ENCODE results near the gene IGF2.

DNA sequence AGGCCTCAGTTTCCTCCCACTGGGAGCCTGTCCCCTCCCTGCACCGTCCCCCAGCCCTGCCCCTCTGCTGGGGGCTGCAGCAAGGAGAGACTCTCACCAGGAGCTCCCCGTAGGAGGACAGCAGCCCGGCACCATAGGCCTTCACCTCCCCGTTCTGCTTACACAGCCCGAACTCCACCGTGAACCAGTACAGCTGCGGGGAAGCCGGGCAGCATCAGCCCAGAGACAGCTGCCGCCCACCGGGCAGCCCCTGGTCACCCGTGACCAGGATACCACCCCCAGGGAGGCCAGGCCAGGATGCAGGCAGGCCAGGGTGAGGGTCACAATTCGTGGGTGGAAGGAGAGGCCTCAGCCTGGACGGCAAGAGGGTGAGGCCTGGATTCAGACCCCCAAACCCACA lies 26.4 kb upstream of the IGF2 start:
- TF ChIP-seq, protein P1, sequence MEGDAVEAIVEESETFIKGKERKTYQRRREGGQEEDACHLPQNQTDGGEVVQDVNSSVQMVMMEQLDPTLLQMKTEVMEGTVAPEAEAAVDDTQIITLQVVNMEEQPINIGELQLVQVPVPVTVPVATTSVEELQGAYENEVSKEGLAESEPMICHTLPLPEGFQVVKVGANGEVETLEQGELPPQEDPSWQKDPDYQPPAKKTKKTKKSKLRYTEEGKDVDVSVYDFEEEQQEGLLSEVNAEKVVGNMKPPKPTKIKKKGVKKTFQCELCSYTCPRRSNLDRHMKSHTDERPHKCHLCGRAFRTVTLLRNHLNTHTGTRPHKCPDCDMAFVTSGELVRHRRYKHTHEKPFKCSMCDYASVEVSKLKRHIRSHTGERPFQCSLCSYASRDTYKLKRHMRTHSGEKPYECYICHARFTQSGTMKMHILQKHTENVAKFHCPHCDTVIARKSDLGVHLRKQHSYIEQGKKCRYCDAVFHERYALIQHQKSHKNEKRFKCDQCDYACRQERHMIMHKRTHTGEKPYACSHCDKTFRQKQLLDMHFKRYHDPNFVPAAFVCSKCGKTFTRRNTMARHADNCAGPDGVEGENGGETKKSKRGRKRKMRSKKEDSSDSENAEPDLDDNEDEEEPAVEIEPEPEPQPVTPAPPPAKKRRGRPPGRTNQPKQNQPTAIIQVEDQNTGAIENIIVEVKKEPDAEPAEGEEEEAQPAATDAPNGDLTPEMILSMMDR (IDR thresholded peaks at IDR 0.05) = no peak
- TF ChIP-seq POLR2A (IDR thresholded peaks at IDR 0.05) = no peak

Measured in vagina (tissue), 2 donors.